ENCODE results near the gene OR5B17. TPM values are rescaled to one million over a fixed set of nuclear protein-coding genes. Genes with fewer than 3 reads are reported as not detected.

The OR5B17 gene
- total and polyA plus RNA-seq, 2 of the 8 experiments (the other 6 are each of a cell fraction or from before 2014, with no cell fraction given) = not detected

DNA sequence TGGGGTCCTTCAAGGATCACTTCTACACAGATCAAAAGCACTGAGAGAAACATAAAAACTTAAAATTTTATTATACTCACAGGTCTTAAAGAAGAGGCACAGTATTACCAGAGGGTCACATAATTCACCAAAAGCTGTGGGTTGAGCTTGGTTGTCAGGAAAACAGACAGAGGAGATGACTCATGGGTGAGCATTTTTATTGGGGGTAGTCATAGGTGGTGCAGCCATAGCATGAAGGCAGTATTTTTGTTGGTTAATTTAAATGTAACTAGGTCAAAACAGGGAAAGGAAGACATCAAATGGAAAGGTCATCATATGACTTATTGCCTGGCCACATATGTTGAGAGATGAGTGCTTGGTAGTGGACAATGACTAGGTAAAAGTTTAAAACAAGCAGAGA lies 24.2 kb downstream of the OR5B17 start (continued):
- TF ChIP-seq, protein P1, sequence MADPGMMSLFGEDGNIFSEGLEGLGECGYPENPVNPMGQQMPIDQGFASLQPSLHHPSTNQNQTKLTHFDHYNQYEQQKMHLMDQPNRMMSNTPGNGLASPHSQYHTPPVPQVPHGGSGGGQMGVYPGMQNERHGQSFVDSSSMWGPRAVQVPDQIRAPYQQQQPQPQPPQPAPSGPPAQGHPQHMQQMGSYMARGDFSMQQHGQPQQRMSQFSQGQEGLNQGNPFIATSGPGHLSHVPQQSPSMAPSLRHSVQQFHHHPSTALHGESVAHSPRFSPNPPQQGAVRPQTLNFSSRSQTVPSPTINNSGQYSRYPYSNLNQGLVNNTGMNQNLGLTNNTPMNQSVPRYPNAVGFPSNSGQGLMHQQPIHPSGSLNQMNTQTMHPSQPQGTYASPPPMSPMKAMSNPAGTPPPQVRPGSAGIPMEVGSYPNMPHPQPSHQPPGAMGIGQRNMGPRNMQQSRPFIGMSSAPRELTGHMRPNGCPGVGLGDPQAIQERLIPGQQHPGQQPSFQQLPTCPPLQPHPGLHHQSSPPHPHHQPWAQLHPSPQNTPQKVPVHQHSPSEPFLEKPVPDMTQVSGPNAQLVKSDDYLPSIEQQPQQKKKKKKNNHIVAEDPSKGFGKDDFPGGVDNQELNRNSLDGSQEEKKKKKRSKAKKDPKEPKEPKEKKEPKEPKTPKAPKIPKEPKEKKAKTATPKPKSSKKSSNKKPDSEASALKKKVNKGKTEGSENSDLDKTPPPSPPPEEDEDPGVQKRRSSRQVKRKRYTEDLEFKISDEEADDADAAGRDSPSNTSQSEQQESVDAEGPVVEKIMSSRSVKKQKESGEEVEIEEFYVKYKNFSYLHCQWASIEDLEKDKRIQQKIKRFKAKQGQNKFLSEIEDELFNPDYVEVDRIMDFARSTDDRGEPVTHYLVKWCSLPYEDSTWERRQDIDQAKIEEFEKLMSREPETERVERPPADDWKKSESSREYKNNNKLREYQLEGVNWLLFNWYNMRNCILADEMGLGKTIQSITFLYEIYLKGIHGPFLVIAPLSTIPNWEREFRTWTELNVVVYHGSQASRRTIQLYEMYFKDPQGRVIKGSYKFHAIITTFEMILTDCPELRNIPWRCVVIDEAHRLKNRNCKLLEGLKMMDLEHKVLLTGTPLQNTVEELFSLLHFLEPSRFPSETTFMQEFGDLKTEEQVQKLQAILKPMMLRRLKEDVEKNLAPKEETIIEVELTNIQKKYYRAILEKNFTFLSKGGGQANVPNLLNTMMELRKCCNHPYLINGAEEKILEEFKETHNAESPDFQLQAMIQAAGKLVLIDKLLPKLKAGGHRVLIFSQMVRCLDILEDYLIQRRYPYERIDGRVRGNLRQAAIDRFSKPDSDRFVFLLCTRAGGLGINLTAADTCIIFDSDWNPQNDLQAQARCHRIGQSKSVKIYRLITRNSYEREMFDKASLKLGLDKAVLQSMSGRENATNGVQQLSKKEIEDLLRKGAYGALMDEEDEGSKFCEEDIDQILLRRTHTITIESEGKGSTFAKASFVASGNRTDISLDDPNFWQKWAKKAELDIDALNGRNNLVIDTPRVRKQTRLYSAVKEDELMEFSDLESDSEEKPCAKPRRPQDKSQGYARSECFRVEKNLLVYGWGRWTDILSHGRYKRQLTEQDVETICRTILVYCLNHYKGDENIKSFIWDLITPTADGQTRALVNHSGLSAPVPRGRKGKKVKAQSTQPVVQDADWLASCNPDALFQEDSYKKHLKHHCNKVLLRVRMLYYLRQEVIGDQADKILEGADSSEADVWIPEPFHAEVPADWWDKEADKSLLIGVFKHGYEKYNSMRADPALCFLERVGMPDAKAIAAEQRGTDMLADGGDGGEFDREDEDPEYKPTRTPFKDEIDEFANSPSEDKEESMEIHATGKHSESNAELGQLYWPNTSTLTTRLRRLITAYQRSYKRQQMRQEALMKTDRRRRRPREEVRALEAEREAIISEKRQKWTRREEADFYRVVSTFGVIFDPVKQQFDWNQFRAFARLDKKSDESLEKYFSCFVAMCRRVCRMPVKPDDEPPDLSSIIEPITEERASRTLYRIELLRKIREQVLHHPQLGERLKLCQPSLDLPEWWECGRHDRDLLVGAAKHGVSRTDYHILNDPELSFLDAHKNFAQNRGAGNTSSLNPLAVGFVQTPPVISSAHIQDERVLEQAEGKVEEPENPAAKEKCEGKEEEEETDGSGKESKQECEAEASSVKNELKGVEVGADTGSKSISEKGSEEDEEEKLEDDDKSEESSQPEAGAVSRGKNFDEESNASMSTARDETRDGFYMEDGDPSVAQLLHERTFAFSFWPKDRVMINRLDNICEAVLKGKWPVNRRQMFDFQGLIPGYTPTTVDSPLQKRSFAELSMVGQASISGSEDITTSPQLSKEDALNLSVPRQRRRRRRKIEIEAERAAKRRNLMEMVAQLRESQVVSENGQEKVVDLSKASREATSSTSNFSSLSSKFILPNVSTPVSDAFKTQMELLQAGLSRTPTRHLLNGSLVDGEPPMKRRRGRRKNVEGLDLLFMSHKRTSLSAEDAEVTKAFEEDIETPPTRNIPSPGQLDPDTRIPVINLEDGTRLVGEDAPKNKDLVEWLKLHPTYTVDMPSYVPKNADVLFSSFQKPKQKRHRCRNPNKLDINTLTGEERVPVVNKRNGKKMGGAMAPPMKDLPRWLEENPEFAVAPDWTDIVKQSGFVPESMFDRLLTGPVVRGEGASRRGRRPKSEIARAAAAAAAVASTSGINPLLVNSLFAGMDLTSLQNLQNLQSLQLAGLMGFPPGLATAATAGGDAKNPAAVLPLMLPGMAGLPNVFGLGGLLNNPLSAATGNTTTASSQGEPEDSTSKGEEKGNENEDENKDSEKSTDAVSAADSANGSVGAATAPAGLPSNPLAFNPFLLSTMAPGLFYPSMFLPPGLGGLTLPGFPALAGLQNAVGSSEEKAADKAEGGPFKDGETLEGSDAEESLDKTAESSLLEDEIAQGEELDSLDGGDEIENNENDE (IDR thresholded peaks at IDR 0.05; ENCODE audit: insufficient replicate concordance, low read length) = no peak
